Rectal smooth muscle tissue (tissue), 1 donor: ENCODE results near the gene LCLAT1.

ENCODE experiments used
- H3K27ac ChIP-seq: one replicate; pipeline ENCODE4 v1.7.0; 2013; ENCODE audit warnings: low read depth, low read length, inconsistent platforms
- H3K27me3 ChIP-seq: one replicate; pipeline ENCODE4 v1.7.0; 2013; ENCODE audit warnings: low read length; ENCODE audit not compliant: control insufficient read depth, insufficient read depth
- H3K36me3 ChIP-seq: one replicate; pipeline ENCODE4 v1.7.0; 2013; ENCODE audit warnings: low read length; ENCODE audit not compliant: control insufficient read depth, insufficient read depth
- H3K4me1 ChIP-seq: one replicate; pipeline ENCODE4 v1.7.0; 2013; ENCODE audit warnings: low read length; ENCODE audit not compliant: control insufficient read depth, insufficient read depth
- H3K4me3 ChIP-seq: one replicate; pipeline ENCODE4 v1.7.0; 2013; ENCODE audit warnings: low read length
- H3K9ac ChIP-seq: one replicate; pipeline ENCODE4 v1.7.0; 2013; ENCODE audit warnings: low read length

The LCLAT1 gene

GRCh38 chr2:30428827-30429461 lies 18.1 kb upstream of the LCLAT1 start:
- Histone ChIP-seq H3K4me3 (no peak overlapping the region), H3K9ac (no peak overlapping the region), H3K4me1 (peaks cover 2% of the 10 kb centered on the region), H3K27me3 (no peaks in the 10 kb centered on the region), H3K36me3 (no peaks in the 10 kb centered on the region), H3K27ac (no peak overlapping the region)

DNA sequence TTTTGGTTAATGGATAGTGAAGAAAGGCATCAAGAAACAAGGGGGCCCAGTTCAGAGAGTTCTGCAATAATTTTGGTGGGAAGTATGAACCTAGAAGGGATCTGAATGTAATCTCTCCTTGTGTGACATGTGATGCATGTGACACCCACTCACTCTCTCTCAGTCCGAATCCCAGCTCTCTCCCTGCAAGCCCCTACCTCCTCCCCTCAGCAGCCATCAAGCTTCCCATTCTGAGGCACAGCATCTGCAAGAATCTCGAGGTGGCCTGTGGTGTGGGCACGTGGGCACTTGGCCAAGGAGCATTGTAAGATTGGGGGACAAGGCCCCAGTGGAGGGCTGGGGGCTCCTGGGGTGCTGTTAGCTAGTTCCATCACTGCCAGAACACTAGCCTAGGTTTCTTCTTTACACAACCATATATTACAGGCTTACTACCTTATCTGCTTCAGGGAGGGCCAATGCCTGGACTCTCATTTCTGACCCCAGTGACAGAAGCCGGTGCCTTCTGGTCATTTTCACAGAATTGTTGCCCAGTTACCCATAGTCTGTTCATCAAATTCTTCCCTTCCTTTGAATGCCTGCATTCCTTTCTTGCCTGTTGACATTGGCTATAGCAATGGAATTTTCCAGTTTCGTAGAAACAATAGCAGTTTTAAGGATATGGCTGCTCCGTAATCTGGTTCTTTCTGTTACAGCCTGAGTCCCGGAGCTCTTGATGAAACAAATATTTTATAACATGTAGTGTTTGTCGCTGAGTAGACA lies 13.3 kb upstream of the LCLAT1 start:
- no peaks in the 10 kb centered on the region for H3K27me3 ChIP-seq
- no peak overlapping the region for H3K9ac ChIP-seq
- no peak overlapping the region for H3K27ac ChIP-seq
- H3K36me3 ChIP-seq = no peaks in the 10 kb centered on the region
- peaks cover 2% of the 10 kb centered on the region for H3K4me1 ChIP-seq
- no peak overlapping the region for H3K4me3 ChIP-seq

DNA sequence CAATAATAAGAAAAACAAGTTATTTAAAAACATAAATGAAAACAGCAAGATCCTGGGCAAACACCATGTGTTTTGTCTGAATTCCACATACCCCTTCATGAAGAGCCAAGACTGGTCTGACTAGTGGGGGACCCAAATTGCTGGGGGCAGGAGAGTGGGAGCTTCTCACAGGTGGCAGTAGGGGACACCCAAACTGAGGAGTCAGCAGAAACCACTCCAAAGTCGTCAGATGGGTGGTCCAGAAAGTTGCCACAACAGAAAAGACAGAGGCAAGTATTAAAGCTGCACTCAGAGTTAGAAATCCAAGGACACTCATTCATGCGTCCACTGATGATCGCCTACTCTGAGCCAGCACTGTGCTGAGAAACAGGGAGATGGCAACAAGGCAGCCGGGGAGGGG lies 12.3 kb upstream of the LCLAT1 start:
- H3K4me3 ChIP-seq = no peak overlapping the region
- H3K27me3 ChIP-seq = no peaks in the 10 kb centered on the region
- no peak overlapping the region for H3K27ac ChIP-seq
- H3K9ac ChIP-seq = no peak overlapping the region
- H3K4me1 ChIP-seq = peaks cover 2% of the 10 kb centered on the region
- H3K36me3 ChIP-seq = no peaks in the 10 kb centered on the region

DNA sequence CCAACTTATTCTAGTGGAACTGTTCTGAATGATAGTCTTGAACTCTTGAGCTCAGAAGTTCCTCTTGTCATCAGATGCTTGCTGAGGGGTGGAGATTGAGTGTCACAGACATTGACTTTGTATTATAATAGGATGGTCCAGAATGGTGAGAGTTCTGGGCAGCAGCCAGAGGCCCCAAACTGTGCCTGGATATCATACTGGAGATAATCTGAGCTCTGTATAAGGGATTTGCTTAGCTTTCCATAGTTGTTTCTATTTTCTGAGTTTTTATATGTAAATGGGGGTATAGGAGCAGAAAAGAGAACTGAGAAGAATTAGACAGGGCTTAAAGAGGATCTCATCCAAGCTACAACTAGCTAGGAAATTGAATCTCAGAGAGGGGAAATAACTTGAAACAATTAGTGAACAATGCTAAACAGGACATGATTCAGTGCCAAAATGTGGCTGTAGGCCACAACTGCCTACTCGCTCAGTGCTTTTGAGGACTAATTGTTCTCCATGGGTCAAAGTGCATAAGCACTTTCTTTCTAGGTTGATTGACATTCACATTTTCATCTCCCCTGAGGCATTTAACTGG lies 10.1 kb upstream of the LCLAT1 start:
- no peak overlapping the region for H3K4me3 ChIP-seq
- H3K27me3 ChIP-seq = no peaks in the 10 kb centered on the region
- no peak overlapping the region for H3K27ac ChIP-seq
- H3K36me3 ChIP-seq = no peaks in the 10 kb centered on the region
- no peak overlapping the region for H3K9ac ChIP-seq
- H3K4me1 ChIP-seq = peaks cover 2% of the 10 kb centered on the region

DNA sequence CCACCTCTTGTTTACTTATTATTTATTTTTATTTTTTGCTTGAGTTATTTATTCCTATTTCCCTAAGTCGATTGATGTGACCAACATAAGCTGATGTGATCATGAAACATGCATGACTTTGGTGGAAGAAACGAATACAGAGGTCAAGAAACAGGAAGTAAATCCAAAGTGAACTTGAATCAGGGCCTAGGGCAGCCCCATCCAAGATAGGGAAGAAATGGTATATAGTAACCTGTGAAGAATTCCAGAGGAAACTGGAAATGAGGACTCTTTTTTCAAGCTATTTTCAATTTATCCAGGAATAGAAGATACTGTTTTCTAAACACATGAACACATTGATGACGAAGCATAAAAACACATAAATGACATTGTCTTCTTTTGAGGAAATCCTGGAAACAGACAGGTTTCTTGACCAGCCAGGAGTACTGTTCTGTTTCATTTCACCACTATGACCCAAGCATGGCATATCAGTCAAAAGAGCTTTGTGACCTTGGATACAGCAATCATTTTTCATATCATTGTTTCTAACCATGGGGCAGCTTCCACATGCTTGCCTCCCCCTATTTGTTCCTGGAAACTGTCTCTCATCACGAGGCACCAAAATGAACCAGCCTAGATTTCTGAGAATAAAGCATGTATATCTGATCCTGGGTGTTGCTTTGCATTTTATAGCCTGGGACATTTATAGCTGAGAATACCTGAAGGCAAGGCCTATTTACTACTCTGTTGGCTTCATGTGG lies 9.1 kb upstream of the LCLAT1 start:
- no peak overlapping the region for H3K27ac ChIP-seq
- no peak overlapping the region for H3K9ac ChIP-seq
- H3K36me3 ChIP-seq = no peaks in the 10 kb centered on the region
- H3K4me1 ChIP-seq = peaks cover 2% of the 10 kb centered on the region
- no peaks in the 10 kb centered on the region for H3K27me3 ChIP-seq
- H3K4me3 ChIP-seq = no peak overlapping the region

- H3K27me3 ChIP-seq = no peaks in the 10 kb centered on the region
Observed at GRCh38 chr2:30439296-30439695, 7.8 kb upstream of the LCLAT1 start.

GRCh38 chr2:30439879-30440278 lies 7.2 kb upstream of the LCLAT1 start:
- H3K36me3 ChIP-seq = no peaks in the 10 kb centered on the region
- no peak overlapping the region for H3K4me3 ChIP-seq
- no peaks in the 10 kb centered on the region for H3K27me3 ChIP-seq
- no peaks in the 10 kb centered on the region for H3K4me1 ChIP-seq
- no peak overlapping the region for H3K27ac ChIP-seq
- no peak overlapping the region for H3K9ac ChIP-seq

More at GRCh38 chr2:30439296-30439695, 7.8 kb upstream of the LCLAT1 start:
- no peaks in the 10 kb centered on the region for H3K4me1 ChIP-seq
- H3K9ac ChIP-seq = no peak overlapping the region
- H3K27ac ChIP-seq = no peak overlapping the region
- no peaks in the 10 kb centered on the region for H3K36me3 ChIP-seq
- no peak overlapping the region for H3K4me3 ChIP-seq

- no peak overlapping the region for H3K27ac ChIP-seq
- H3K9ac ChIP-seq = no peak overlapping the region
- H3K4me1 ChIP-seq = no peaks in the 10 kb centered on the region
- no peaks in the 10 kb centered on the region for H3K27me3 ChIP-seq
- no peak overlapping the region for H3K4me3 ChIP-seq
- no peaks in the 10 kb centered on the region for H3K36me3 ChIP-seq
Observed at GRCh38 chr2:30441023-30441422, 6.0 kb upstream of the LCLAT1 start.

DNA sequence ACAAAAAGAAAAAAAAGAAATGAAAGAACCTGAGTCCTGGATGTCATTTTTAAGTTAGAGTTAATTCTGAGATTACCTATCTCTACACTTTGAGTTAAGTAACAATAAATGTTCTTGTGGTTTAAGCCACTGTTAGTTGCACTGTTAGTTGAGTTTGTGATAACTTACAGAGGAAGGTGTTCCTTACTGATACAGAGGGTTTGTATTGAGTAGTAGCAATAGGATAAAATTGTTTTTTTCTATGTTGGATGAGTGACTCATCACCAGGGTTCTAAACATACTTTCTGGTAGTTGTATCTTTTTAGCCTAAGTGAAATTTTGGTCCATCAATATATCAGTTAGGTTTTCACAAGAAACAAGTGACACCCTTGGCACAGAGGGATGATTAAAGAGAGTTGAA lies 4.0 kb upstream of the LCLAT1 start:
- Histone ChIP-seq H3K27ac (no peak overlapping the region), H3K9ac (no peak overlapping the region), H3K4me3 (no peak overlapping the region), H3K27me3 (no peaks in the 10 kb centered on the region), H3K4me1 (peaks cover 3% of the 10 kb centered on the region), H3K36me3 (no peaks in the 10 kb centered on the region)

GRCh38 chr2:30444273-30444672 lies 2.8 kb upstream of the LCLAT1 start:
- Histone ChIP-seq H3K27me3 (no peaks in the 10 kb centered on the region), H3K36me3 (no peaks in the 10 kb centered on the region), H3K4me3 (no peak overlapping the region), H3K27ac (no peak overlapping the region), H3K9ac (no peak overlapping the region), H3K4me1 (peaks cover 3% of the 10 kb centered on the region)

DNA sequence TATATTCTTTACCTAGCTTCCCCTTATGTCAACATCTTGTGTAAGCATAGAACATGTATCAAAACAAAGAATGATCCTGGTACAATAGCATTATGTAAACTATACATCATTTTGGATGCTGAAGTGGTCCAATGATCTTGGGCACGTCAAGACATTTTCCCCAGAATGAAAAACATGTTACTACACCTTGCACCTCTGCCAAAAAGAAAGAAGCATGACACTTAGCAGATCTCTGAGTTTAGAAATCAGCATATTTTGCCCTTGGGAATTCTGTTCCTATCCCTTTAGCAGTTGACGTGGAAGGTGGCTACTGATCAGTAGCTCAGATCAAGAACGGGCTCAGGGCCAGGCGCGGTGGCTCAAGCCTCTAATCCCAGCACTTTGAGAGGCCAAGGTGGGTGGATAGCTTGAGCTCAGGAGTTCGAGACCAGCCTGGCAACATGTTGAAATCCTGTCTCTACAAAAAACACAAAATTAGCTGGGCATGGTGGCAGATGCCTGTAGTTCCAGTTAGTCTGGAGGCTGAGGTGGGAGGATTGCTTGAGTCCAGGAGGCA lies 1.7 kb upstream of the LCLAT1 start:
- Histone ChIP-seq H3K36me3 (no peaks in the 10 kb centered on the region), H3K9ac (no peak overlapping the region), H3K27me3 (no peaks in the 10 kb centered on the region), H3K4me1 (peaks cover 3% of the 10 kb centered on the region), H3K4me3 (no peak overlapping the region), H3K27ac (no peak overlapping the region)

DNA sequence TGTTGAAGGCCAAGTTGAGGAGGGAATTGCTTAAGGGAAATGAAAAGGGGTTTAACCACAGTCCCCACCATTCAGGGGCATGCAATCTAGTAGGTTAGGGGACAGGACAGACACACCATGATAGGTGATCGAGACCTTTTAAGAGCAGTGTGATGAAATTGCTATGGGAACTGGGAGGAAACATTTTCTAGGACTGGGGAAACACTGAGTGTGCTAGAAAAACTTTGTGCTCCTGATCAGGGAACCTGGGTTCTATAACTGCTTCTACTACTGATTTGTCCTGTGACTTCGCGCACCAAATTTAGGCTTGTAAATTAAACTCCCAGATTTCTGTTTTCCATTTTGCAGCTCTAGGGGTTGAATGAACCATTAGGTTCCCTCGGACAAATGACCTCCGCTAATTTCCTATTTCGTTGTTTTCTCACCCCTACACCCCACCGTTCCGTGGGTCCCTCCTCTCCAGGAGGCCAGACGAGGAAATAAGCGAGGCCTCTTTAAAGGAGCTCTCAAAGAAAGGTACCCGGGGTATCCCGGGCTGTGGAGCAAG lies 371 bp upstream of the LCLAT1 start:
- Histone ChIP-seq H3K27me3 (no peaks in the 10 kb centered on the region), H3K9ac (peak overlapping the region; percentile 32), H3K4me1 (peaks cover 3% of the 10 kb centered on the region), H3K27ac (peak overlapping the region; percentile 69), H3K4me3 (peak overlapping the region; percentile 98), H3K36me3 (no peaks in the 10 kb centered on the region)
